ENCODE measurements around the gene AZIN2. TPM values are rescaled to one million over a fixed set of nuclear protein-coding genes. Genes with fewer than 3 reads are reported as not detected.

AZIN2 gene
- total RNA-seq, 1 donor from 2014 or later: 5.1 TPM

Other genes with a start within 250 kb of the AZIN2 start
- gene FNDC5, start 210.2 kb upstream of the AZIN2 start, total RNA-seq: 0.99 TPM in 1 of 2 replicates, not detected in the other
- gene HPCA, start 194.7 kb upstream of the AZIN2 start, total RNA-seq: not detected in 2 replicates
- 45.4 and 64.8 TPM in 2 replicates for gene TMEM54, start 179.8 kb upstream of the AZIN2 start, total RNA-seq
- 37.7 and 49.0 TPM in 2 replicates for gene RNF19B, start 116.3 kb upstream of the AZIN2 start, total RNA-seq
- gene AK2, start 44.3 kb upstream of the AZIN2 start, total RNA-seq: 112 and 151 TPM in 2 replicates
- 6.2 and 10.3 TPM in 2 replicates for gene TRIM62, start 100.9 kb downstream of the AZIN2 start, total RNA-seq
- 15.8 and 30.3 TPM in 2 replicates for gene ZNF362, start 175.3 kb downstream of the AZIN2 start, total RNA-seq
- gene A3GALT2, start 239.9 kb downstream of the AZIN2 start, total RNA-seq: not detected in 2 replicates

Measured in glomerular endothelial cell (primary cell).